GM23338 (cell line): ENCODE results near the gene GNA15. TPM values are rescaled to one million over a fixed set of nuclear protein-coding genes. Genes with fewer than 3 reads are reported as not detected.
A peak's percentile ranks its signal among the peaks of the same experiment; 100 is the strongest.

ENCODE experiments used
- ATAC-seq: fragments of 200-7000 bp; cut with Tn5 transposase; 3 replicates; pipeline ENCODE4 v1.9.1; 2020
- DNase-seq: peaks from one replicate; pipeline ENCODE4 v3.0.0-alpha.2; 2015; ENCODE audit warnings: low spot score
- H2AFZ ChIP-seq: fragments of 200-600 bp; sonication (generic); 2 replicates; pipeline ENCODE4 v1.8.0; 2016; ENCODE audit warnings: antibody characterized with exemption, mild to moderate bottlenecking, moderate library complexity
- H3F3A ChIP-seq: fragments of 200-600 bp; sonication (generic); replicated peaks from 2 replicates; pipeline ENCODE4 v1.8.0; 2017; ENCODE audit warnings: antibody characterized with exemption, mixed run types, low read depth
- H3K27ac ChIP-seq: fragments of 200-600 bp; sonication (generic); 2 replicates; pipeline ENCODE4 v1.6.1; 2016; ENCODE audit warnings: low read depth
- H3K27me3 ChIP-seq: fragments of 200-600 bp; sonication (generic); 2 replicates; pipeline ENCODE4 v1.8.0; 2016; ENCODE audit warnings: mild to moderate bottlenecking, mixed run types, moderate library complexity; ENCODE audit not compliant: insufficient read depth
- H3K36me3 ChIP-seq: fragments of 200-600 bp; sonication (generic); 2 replicates; pipeline ENCODE4 v1.8.0; 2016; ENCODE audit warnings: mild to moderate bottlenecking; ENCODE audit not compliant: insufficient read depth
- H3K4me1 ChIP-seq: fragments of 200-600 bp; sonication (generic); 2 replicates; pipeline ENCODE4 v1.8.0; 2016; ENCODE audit warnings: mild to moderate bottlenecking, moderate library complexity; ENCODE audit not compliant: insufficient read depth
- H3K4me2 ChIP-seq: fragments of 200-600 bp; sonication (generic); 2 replicates; pipeline ENCODE4 v1.7.1; 2017; ENCODE audit warnings: mixed run types
- H3K4me3 ChIP-seq: fragments of 200-600 bp; sonication (generic); 2 replicates; pipeline ENCODE4 v1.6.1; 2016; ENCODE audit warnings: mixed run types
- H3K79me2 ChIP-seq: fragments of 200-600 bp; sonication (generic); replicated peaks from 2 replicates; pipeline ENCODE4 v1.8.0; 2017; ENCODE audit warnings: mild to moderate bottlenecking; ENCODE audit not compliant: insufficient read depth
- H3K9me2 ChIP-seq: fragments of 200-600 bp; sonication (generic); 2 replicates; pipeline ENCODE4 v1.8.0; 2017; ENCODE audit not compliant: insufficient read depth
- H4K20me1 ChIP-seq: fragments of 200-600 bp; sonication (generic); replicated peaks from 2 replicates; pipeline ENCODE4 v1.8.0; 2017; ENCODE audit warnings: mild to moderate bottlenecking; ENCODE audit not compliant: insufficient read depth
- H3K27ac Mint-ChIP-seq: 2 replicates; pipeline ENCODE4 v1.8.0; 2020; ENCODE audit warnings: inconsistent platforms, mild to moderate bottlenecking, moderate library complexity, mixed read lengths
- H3K27me3 Mint-ChIP-seq: 3 replicates; pipeline ENCODE4 v1.8.0; 2022; ENCODE audit warnings: low read depth, mild to moderate bottlenecking, moderate library complexity, mixed read lengths, inconsistent platforms; ENCODE audit not compliant: insufficient read depth, poor library complexity
- H3K36me3 Mint-ChIP-seq: 3 replicates; pipeline ENCODE4 v1.8.0; 2021; ENCODE audit warnings: low read depth, mild to moderate bottlenecking, inconsistent platforms, moderate library complexity, mixed read lengths
- H3K4me1 Mint-ChIP-seq: 3 replicates; pipeline ENCODE4 v1.8.0; 2020; ENCODE audit warnings: mild to moderate bottlenecking, inconsistent platforms, mixed read lengths
- H3K4me3 Mint-ChIP-seq: 3 replicates; pipeline ENCODE4 v1.8.0; 2021; ENCODE audit warnings: moderate library complexity, mild to moderate bottlenecking, inconsistent platforms, mixed read lengths
- H3K9me3 Mint-ChIP-seq: 3 replicates; pipeline ENCODE4 v1.8.0; 2020; ENCODE audit warnings: moderate library complexity, mild to moderate bottlenecking, inconsistent platforms, mixed read lengths
- CREB1 ChIP-seq: fragments of 250-450 bp; sonication (Bioruptor Pico); IDR thresholded peaks from 2 replicates; pipeline ENCODE4 v1.5.0; 2020; ENCODE audit warnings: low read depth, mild to moderate bottlenecking, moderate library complexity
- EZH2 ChIP-seq: fragments of 200-600 bp; sonication (generic); IDR thresholded peaks from one replicate; pipeline ENCODE4 v1.8.0; 2017; ENCODE audit warnings: antibody characterized with exemption, mild to moderate bottlenecking, low read depth; ENCODE audit not compliant: unreplicated experiment
- NANOG ChIP-seq: IDR thresholded peaks from 2 replicates; pipeline ENCODE4 v1.6.1; 2016; ENCODE audit warnings: antibody characterized with exemption, borderline replicate concordance
- POLR2AphosphoS5 ChIP-seq: IDR thresholded peaks from 2 replicates; pipeline ENCODE4 v1.6.1; 2016; ENCODE audit warnings: antibody characterized with exemption, low read depth
- ZNF331 ChIP-seq: fragments of 250-450 bp; sonication (Bioruptor Pico); IDR thresholded peaks from 2 replicates; pipeline ENCODE4 v1.5.0; 2020; ENCODE audit warnings: low read depth, mild to moderate bottlenecking, moderate library complexity
- polyA plus RNA-seq: library from polyadenylated mRNA; unstranded; fragments of >200 nt; fragmentation: Nextera tagmentation; extraction: Ambion mirVana; gene quantifications from 2 replicates; pipeline ENCODE4 v1.2.1, GENCODE V29; 2016
- total RNA-seq: library from RNA; depleted of rRNA; stranded (reverse); fragments of >200 nt; shearing (Covaris generic); gene quantifications from 2 replicates; pipeline ENCODE4 v1.2.3, GENCODE V29; 2014
- TF ChIP-seq, protein P1 (sequence below): fragments of 250-450 bp; sonication (Bioruptor Pico); IDR thresholded peaks from 2 replicates; pipeline ENCODE4 v1.5.0; 2020; ENCODE audit warnings: mild to moderate bottlenecking, moderate library complexity
- TF ChIP-seq, protein P2 (sequence below): IDR thresholded peaks from one replicate; pipeline ENCODE4 v1.6.1; 2018; ENCODE audit warnings: antibody characterized with exemption; ENCODE audit not compliant: unreplicated experiment

GNA15 gene
- total and polyA plus RNA-seq, 2 experiments from 2014 or later, result 0.14 to 0.31 TPM

DNA sequence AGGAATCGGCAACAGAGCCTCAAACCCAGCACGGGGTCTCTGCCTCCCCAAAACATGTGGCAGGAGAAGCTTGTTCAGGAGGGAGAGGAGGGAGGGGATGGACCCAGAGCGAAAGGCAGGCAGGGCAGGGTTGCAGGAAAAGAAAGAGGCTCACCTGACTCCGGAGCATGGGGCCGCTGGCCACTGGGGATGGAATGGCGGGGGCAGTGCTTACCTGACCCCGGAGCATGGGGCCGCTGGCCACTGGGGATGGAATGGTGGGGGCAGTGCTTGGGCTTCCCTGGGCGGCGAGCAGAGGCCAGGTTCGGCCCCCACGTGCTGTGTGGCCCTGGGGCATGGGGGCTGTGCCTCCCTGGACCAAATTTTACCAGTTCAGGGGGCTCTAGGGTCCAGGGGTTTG lies 75.4 kb downstream of the GNA15 start:
- no peak overlapping the region for H3K27ac ChIP-seq
- Mint-ChIP-seq H3K9me3 (no peaks in the 10 kb centered on the region), H3K27me3 (peaks cover 10% of the 10 kb centered on the region), H3K27ac (peak overlapping the region; percentile 40; the same call in 1 of the 2 replicates), H3K36me3 (peaks cover 16% of the 10 kb centered on the region), H3K4me1 (peaks cover 8% of the 10 kb centered on the region), H3K4me3 (no peak overlapping the region)
- H3K9me2 ChIP-seq, result no peaks in the 10 kb centered on the region
- no peaks in the 10 kb centered on the region for H3F3A ChIP-seq
- H3K79me2 ChIP-seq, result no peaks in the 10 kb centered on the region
- DNase-seq (no peak), ATAC-seq (peak; percentile 16)
- no peaks in the 10 kb centered on the region for H3K27me3 ChIP-seq
- H3K4me3 ChIP-seq, result no peak overlapping the region
- TF ChIP-seq, protein P1, sequence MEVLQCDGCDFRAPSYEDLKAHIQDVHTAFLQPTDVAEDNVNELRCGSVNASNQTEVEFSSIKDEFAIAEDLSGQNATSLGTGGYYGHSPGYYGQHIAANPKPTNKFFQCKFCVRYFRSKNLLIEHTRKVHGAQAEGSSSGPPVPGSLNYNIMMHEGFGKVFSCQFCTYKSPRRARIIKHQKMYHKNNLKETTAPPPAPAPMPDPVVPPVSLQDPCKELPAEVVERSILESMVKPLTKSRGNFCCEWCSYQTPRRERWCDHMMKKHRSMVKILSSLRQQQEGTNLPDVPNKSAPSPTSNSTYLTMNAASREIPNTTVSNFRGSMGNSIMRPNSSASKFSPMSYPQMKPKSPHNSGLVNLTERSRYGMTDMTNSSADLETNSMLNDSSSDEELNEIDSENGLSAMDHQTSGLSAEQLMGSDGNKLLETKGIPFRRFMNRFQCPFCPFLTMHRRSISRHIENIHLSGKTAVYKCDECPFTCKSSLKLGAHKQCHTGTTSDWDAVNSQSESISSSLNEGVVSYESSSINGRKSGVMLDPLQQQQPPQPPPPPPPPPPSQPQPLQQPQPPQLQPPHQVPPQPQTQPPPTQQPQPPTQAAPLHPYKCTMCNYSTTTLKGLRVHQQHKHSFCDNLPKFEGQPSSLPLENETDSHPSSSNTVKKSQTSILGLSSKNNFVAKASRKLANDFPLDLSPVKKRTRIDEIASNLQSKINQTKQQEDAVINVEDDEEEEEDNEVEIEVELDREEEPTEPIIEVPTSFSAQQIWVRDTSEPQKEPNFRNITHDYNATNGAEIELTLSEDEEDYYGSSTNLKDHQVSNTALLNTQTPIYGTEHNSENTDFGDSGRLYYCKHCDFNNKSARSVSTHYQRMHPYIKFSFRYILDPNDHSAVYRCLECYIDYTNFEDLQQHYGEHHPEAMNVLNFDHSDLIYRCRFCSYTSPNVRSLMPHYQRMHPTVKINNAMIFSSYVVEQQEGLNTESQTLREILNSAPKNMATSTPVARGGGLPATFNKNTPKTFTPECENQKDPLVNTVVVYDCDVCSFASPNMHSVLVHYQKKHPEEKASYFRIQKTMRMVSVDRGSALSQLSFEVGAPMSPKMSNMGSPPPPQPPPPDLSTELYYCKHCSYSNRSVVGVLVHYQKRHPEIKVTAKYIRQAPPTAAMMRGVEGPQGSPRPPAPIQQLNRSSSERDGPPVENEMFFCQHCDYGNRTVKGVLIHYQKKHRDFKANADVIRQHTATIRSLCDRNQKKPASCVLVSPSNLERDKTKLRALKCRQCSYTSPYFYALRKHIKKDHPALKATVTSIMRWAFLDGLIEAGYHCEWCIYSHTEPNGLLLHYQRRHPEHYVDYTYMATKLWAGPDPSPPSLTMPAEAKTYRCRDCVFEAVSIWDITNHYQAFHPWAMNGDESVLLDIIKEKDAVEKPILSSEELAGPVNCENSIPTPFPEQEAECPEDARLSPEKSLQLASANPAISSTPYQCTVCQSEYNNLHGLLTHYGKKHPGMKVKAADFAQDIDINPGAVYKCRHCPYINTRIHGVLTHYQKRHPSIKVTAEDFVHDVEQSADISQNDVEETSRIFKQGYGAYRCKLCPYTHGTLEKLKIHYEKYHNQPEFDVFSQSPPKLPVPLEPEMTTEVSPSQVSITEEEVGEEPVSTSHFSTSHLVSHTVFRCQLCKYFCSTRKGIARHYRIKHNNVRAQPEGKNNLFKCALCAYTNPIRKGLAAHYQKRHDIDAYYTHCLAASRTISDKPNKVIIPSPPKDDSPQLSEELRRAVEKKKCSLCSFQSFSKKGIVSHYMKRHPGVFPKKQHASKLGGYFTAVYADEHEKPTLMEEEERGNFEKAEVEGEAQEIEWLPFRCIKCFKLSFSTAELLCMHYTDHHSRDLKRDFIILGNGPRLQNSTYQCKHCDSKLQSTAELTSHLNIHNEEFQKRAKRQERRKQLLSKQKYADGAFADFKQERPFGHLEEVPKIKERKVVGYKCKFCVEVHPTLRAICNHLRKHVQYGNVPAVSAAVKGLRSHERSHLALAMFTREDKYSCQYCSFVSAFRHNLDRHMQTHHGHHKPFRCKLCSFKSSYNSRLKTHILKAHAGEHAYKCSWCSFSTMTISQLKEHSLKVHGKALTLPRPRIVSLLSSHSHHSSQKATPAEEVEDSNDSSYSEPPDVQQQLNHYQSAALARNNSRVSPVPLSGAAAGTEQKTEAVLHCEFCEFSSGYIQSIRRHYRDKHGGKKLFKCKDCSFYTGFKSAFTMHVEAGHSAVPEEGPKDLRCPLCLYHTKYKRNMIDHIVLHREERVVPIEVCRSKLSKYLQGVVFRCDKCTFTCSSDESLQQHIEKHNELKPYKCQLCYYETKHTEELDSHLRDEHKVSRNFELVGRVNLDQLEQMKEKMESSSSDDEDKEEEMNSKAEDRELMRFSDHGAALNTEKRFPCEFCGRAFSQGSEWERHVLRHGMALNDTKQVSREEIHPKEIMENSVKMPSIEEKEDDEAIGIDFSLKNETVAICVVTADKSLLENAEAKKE (CRISPR knock-in tag), result no peak
- TF ChIP-seq, protein P2, sequence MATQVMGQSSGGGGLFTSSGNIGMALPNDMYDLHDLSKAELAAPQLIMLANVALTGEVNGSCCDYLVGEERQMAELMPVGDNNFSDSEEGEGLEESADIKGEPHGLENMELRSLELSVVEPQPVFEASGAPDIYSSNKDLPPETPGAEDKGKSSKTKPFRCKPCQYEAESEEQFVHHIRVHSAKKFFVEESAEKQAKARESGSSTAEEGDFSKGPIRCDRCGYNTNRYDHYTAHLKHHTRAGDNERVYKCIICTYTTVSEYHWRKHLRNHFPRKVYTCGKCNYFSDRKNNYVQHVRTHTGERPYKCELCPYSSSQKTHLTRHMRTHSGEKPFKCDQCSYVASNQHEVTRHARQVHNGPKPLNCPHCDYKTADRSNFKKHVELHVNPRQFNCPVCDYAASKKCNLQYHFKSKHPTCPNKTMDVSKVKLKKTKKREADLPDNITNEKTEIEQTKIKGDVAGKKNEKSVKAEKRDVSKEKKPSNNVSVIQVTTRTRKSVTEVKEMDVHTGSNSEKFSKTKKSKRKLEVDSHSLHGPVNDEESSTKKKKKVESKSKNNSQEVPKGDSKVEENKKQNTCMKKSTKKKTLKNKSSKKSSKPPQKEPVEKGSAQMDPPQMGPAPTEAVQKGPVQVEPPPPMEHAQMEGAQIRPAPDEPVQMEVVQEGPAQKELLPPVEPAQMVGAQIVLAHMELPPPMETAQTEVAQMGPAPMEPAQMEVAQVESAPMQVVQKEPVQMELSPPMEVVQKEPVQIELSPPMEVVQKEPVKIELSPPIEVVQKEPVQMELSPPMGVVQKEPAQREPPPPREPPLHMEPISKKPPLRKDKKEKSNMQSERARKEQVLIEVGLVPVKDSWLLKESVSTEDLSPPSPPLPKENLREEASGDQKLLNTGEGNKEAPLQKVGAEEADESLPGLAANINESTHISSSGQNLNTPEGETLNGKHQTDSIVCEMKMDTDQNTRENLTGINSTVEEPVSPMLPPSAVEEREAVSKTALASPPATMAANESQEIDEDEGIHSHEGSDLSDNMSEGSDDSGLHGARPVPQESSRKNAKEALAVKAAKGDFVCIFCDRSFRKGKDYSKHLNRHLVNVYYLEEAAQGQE, result no peak
- no peak for TF ChIP-seq EZH2
- TF ChIP-seq ZNF331 (CRISPR knock-in tag), result no peak
- no peak for TF ChIP-seq POLR2AphosphoS5
- no peak for TF ChIP-seq CREB1
- no peak for TF ChIP-seq NANOG
- H2AFZ ChIP-seq, result no peak overlapping the region
- peaks cover 12% of the 10 kb centered on the region for H3K36me3 ChIP-seq
- H4K20me1 ChIP-seq, result peaks cover 6% of the 10 kb centered on the region; the same call in 1 of the 2 replicates
- peaks cover 4% of the 10 kb centered on the region; the same call in 1 of the 2 replicates for H3K4me1 ChIP-seq
- no peak overlapping the region for H3K4me2 ChIP-seq
